Epithelial cell of prostate (primary cell): Measurements from ENCODE around the gene MEGF11.
A peak's percentile ranks its signal among the peaks of the same experiment; 100 is the strongest.

ENCODE experiments used
- DNase-seq: peaks from one replicate; pipeline ENCODE4 v3.0.0-alpha.2; 2011; ENCODE audit warnings: low read depth, low spot score
- H3K27ac ChIP-seq: fragments of 450-650 bp; 2 replicates; pipeline ENCODE4 v1.5.1; 2017; ENCODE audit warnings: mild to moderate bottlenecking

Gene MEGF11

DNA sequence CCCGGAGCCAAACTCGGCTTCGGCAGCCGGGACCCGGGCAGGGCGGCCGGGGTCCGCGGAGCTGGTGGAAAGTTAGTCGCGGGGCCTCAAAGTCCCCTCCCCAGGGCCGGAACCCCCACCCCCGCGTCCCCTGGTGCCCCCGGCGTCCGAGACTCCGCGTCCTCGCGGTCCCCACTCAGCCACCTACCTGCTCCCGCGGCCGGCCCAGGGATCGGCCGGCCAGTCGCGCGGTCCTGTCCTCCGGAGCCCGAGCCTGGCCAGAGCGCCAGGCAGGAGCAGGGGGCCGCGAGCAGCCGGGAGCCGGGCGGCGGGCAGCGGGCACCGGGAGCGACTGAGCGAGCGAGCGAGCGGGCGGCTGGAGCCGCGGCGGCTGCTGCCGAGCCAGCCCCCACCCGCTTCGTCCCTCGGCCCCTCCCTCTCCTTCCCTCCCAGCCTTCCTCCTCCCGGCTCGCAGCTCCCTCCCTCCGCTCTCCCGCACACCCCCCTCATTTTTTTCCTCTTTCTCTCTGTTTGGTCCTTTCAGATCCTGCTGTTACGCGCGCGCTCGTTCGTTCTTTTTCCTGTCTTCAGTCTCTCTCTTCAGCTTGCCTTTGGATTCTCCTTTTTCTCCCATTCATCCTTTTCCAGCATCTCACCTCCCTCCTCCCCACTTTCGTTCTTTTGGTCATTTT is at the start of gene MEGF11:
Gene MEGF11, minus strand, starts transcription at position 333 of the 671 bp plus-strand sequence. CDS start 125,347 bp downstream, outside the sequence.
- no peak within 1 kb of the TSS for H3K27ac ChIP-seq
- no peak for DNase-seq

DNA sequence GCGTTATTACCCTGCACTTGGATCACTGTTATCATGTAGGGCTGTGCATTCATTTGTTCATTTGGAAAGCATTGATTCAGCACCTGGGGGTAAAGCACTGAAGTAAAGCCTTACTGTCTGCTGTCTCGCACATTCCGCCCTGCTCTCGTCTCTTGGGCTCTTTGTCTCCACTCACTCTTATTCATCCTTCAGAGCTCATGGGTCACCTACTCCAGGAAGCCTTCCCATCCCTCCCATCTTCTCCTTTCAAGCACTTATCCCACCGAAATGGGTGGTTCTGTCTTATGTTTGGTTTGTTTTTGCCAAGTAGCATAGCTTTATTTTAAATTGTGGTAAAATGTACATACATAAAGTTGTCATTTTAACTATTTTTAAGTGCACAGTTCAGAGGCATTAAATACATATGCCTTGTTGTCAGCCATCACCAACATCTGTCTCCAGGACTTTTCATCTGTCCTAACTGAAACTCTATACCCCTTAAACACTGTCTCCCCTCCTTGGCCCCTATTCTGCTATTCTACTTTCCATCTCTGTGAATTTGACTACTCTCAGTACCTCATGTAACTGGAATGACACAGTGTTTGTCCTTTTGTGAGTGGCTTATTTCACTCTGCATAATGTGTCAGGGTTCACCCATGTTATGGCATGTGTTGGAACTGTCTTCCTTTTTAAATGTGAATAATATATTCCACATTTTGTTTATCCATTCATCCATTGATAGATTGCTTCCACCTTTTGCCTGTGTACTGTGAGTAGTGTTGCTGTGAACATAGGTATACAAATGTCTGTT is 49.1 kb upstream of the MEGF11 start:
- no peak for DNase-seq
- no peak overlapping the region for H3K27ac ChIP-seq

- H3K27ac ChIP-seq = no peak overlapping the region
- DNase-seq = no peak
Measured at GRCh38 chr15:66298803-66299251, 45.3 kb upstream of the MEGF11 start.

DNA sequence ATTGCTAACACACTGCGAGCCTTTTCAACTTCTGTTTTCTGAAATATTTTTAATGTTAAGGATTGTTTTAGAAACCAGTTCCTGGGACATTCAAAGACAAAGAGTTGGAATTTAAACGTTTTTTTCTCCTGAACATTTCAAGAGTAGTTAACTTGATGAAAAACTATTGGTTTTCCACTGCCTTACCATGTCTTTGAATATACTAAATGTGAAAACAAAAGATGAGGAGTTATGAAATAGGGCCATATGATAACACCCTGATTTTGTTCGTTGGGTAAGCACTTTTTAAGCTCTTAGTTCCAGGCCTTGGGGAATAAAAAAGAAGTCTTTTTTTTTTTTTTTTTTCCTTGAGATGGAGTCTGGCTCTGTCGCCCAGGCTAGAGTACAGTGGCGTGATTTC is 42.6 kb upstream of the MEGF11 start:
- DNase-seq = no peak
- no peak overlapping the region for H3K27ac ChIP-seq

GRCh38 chr15:66294932-66295235 is 41.3 kb upstream of the MEGF11 start:
- no peak for DNase-seq
- H3K27ac ChIP-seq = peak overlapping the region; percentile 61

DNA sequence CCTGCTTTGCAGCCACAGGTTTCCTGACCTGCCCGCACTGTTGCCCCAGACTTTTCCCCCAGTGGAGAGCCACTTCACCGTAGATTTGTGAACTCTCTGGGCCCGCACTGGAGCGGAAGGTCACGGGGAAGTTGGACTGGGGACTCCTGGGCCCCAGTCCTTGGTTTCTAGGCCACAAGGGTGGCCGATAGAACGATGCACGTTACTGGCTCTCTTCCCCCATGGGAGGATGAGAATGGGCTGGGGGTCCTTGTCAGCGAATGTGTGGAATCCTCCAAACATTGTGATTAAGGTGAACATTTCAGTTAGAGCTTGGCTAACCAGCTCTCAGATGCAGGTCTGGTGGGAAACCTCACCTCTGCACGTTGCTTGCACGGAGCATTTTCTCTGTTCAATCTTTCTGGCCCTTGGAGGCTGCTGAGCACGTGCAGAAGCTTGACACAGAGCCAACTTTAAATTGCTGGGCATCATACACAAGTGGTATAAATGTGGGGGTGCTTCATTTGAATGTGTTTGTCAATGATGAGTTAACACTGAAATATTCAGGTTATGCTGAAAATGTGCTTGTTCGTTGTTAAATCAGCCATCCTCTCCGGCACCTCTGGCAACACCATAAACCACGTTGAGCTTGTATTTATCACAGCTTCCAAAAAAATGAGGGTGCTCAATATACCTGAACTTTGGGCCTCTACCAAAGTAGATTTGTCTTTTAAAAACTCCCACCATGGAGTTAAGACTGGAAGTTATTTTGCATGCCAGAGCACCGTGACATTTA is 40.8 kb upstream of the MEGF11 start:
- peak overlapping the region; percentile 61 for H3K27ac ChIP-seq
- no peak for DNase-seq

- DNase-seq = no peak
- peak within 1 kb of the TSS; percentile 61 for H3K27ac ChIP-seq
Measured at GRCh38 chr15:66293419-66294156, 40.0 kb upstream of the MEGF11 start, which contains the start of gene DIS3L. DIS3L (plus strand) TSS chr15:66293568; CDS start chr15:66293597, 29 bp downstream.

DNA sequence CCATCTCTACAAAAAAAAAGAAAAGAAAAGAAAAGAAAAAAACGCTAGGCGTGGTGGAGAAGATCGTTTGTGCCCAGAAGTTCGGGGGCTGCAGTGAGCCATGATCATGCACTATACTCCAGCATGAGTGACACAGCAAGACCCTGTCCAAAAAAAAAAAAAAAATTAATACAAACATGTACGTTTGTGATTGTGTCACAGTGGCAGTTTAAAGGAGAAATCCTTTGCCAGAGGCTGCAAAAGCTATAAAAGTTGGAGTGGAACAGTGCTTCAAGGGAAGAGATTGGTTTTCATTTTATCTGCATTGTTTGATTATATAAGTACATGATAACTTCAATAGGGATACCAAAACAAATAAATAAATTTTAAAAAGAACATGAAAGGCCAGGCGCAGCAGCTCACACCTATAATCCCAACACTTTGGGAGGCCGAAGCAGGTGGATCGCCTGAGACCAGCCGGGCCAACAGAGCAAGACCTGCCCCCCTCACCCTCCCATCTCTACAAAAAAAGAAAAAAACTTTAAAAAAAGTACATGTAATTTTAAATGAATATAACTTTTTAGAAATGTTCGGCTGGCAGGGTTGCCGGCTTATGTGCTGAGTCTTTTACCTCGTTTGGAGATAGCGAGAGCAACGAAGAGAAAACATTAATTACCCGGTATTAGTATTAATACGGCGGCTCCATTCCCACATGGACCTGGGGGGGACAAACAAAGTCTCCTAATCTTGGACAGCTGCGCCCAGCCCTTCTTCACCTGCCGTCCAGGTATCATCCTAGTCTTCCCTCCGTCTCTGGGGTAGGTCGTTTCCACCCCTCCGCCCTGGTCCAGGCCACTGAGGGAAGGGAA is 39.2 kb upstream of the MEGF11 start:
- no peak for DNase-seq
- H3K27ac ChIP-seq = peak overlapping the region; percentile 61

DNA sequence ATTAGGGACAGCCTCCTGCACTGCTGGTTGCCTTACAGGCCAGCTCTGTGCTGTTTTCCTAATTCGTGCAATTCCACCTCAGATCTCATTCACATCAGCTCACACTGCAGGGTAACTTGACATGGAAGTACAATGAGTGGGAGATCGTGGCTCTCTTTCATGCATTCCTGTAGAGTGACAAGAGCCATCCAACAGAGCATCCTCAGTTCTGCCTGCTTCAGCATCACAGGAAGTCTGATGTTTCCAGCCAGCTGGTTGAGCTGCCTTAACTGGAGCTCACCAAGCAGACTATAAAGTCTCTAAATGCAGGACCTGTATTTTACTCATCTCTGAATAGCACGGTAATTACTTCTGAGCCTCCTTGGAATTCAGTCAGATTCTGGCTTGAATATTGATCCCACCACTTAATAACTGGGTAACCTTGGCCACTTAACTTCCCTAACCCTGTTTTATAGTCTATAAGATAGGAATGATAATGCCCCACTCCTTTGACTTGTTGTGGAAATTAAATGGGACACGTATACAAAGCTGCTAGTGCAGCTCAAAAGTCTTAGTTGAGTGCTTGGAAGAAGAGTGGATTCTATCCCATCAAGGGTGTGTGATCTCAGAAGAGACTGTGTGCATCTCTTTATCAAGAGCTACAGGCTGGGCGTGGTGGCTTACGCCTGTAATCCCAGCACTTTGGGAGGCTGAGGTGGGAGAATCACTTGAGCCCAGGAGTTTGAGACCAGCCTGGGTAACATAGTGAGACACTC is 38.4 kb upstream of the MEGF11 start:
- no peak overlapping the region for H3K27ac ChIP-seq
- no peak for DNase-seq

DNA sequence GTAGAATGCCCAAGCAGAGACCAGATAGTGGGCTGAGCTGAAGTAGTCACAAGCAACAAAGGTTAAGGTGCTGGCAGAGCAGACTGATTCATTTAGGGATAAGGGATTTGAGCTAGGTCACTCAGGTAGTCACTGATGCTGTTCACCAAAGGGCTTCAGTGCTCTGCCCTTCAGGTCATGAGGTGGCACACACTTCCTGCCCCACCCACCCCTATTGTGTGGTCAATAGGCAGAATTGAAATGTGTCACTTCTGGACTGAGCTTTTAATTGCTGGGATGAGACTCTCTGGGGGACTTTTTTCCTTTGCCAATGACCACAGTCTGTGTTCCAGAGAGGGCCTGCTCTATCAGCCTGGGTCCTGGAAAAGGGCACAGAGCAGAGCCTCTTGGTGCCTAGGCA is 37.0 kb upstream of the MEGF11 start:
- DNase-seq = no peak

DNA sequence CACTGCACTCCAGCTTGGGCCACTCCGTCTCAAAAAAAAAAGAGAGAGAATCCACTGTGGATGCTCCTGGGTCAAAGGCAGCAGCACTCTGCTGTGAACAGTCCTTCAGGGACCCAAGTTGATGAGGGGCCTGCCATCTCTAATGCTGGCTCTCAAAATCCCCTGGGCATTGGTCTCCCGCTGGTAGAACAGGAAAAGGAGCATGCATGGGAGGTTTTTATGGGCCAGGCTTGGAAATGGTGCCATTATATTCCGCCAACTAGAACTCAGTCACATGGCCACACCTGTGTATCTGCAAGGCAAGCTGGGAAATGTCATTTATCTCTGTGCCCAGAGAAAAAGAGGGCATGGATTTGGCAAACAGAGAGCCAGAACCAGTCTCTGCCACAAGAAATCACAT is 36.5 kb upstream of the MEGF11 start:
- no peak for DNase-seq
- H3K27ac ChIP-seq = no peak overlapping the region

More for the DNA sequence above, 37.0 kb upstream of the MEGF11 start:
- no peak overlapping the region for H3K27ac ChIP-seq

- H3K27ac ChIP-seq = no peak overlapping the region
- DNase-seq = no peak
Measured at GRCh38 chr15:66288551-66289185, 35.1 kb upstream of the MEGF11 start.

- no peak overlapping the region for H3K27ac ChIP-seq
- DNase-seq = no peak
Measured at GRCh38 chr15:66288093-66288492, 34.5 kb upstream of the MEGF11 start.

DNA sequence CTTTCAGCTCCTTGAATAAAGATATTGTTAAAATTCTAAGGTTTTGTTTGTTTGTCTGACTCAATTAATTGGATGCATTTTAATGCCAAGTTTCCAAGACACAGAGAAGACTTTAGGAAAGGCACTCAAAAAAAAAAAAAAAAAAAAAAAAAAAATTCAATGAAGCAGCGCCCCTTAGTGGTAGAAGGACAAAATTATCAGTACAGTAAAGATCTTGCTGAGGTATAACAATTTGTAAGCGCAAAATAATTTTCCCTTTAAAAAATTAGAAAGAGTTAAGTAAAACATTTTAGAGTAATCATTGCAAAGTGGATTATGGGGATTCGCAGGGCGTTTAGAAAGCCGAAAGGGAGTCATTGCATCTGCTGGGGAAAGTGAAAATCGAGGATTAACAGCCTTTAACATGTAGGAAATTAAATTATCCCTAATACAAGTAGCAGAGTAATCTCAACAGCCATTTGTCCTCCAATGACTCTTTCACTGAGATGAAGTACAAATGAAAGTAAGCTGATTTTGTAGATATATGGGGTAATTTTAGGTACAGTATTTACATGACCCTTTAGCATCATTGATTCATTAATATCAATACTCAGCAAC is 34.0 kb upstream of the MEGF11 start:
- no peak overlapping the region for H3K27ac ChIP-seq
- no peak for DNase-seq

DNA sequence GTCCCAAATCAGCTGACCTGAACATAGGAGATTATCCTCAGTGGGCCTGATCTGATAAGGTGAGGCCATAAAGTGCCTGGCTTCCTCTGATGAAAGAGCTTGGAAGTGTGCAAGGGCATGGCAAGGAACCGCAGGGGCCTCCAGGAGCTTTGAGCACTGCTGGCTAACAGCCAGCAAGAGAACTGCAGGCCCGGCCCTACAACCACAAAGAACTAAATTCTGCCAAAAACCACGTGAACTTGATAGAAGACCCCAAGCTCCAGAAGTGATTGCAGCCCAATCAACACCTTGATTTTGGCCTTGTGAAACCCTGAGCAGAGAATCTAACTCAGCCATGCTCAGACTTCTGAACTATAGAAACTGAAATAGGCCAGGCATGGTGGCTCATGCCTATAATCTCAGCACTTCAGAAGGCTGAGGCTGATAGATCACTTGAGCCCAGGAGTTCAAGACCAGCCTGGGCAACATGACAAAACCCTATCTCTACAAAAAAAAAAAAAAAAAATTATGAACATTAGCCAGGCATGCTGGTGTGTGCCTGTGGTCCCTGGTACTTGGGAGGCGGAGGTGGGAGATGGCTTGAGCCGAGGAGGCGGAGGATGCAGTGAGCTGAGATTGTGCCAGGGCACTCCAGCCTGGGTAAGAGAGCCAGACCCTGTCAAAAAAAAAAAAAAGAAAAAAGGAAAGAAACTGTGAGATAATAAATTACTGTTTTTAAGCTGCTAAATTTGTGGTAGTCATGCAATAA is 32.2 kb upstream of the MEGF11 start:
- DNase-seq = no peak

DNA sequence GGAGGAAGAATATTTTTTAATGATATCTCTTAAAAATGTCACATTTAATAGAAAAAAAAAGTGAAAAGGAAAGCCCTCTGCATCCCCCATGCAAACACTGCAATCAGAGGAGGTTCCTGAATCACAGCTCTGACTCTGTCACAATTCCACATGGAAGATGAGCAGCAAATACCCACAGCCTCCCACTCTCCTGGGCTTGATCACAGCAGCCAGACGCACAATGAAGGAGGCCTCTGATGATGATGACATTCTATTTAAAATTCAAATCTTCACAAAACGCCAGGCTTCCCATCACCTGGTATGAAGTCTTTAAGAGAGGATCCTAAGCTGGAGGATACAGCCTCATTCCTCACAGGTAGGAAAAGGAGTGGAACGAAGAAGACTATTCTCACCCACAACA is 30.7 kb upstream of the MEGF11 start:
- DNase-seq = no peak
- H3K27ac ChIP-seq = no peak overlapping the region

More for the DNA sequence above, 32.2 kb upstream of the MEGF11 start:
- no peak overlapping the region for H3K27ac ChIP-seq

GRCh38 chr15:66278671-66279070 is 25.1 kb upstream of the MEGF11 start:
- no peak overlapping the region for H3K27ac ChIP-seq
- no peak for DNase-seq
